SU-DHL-6 (cell line): ENCODE measurements around the gene C1orf21.

ENCODE experiments used
- CTCF ChIP-seq: fragments of 200-600 bp; sonication (generic); IDR thresholded peaks from one replicate; pipeline ENCODE4 v1.5.1; 2017; ENCODE audit warnings: antibody characterized with exemption, mild to moderate bottlenecking, low read length, moderate library complexity; ENCODE audit not compliant: insufficient read depth, poor library complexity, severe bottlenecking
- EZH2phosphoT487 ChIP-seq: fragments of 200-600 bp; sonication (generic), shearing (Covaris generic); conservative IDR thresholded peaks from 2 replicates; pipeline ENCODE4 v1.6.1; 2018; ENCODE audit warnings: mild to moderate bottlenecking, antibody characterized with exemption, low read length, moderate library complexity, mixed read lengths

- TF ChIP-seq CTCF (no peak), EZH2phosphoT487 (no peak)
Measured at GRCh38 chr1:184426278-184426674, 39.4 kb downstream of the C1orf21 start.
